ENCODE results near the gene FBXO10.

The FBXO10 gene

DNA sequence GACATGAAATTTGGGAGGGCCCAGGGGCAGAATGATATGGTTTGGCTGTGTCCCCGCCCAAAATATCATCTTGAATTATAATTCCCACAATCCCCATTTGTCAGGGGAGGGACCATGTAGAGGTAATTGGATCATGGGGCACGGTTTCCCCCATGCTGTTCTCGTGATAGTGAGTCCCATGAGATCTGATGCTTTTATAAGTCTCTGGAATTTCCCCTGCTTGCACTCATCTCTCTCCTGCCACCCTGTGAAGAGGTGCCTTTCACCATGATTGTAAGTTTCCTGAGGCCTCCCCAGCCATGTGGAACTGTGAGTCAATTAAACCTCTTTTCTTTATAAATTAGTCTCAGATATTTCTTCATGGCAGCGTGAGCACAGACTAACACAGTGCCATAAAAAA lies 11.3 kb downstream of the FBXO10 start:
- Histone ChIP-seq H3K27me3 (ENCODE audit: control insufficient read depth in 1 of 2, insufficient read depth in 2 of 2, low read length in 2 of 2) (no peaks in the 10 kb centered on the region), H3K4me1 (ENCODE audit: control insufficient read depth, insufficient read depth, low read length) (peaks cover 2% of the 10 kb centered on the region), H3K36me3 (ENCODE audit: control insufficient read depth in 2 of 2, insufficient read depth in 2 of 2, low read length in 2 of 2) (no peaks in the 10 kb centered on the region), H3K9ac (ENCODE audit: low read length in 2 of 2) (no peak overlapping the region), H3K9me3 (ENCODE audit: control insufficient read depth in 2 of 2, low read length in 2 of 2) (no peaks in the 10 kb centered on the region), H3K27ac (ENCODE audit: low read length) (no peak overlapping the region), H3K4me3 (ENCODE audit: low read length in 2 of 2) (no peak overlapping the region)

DNA sequence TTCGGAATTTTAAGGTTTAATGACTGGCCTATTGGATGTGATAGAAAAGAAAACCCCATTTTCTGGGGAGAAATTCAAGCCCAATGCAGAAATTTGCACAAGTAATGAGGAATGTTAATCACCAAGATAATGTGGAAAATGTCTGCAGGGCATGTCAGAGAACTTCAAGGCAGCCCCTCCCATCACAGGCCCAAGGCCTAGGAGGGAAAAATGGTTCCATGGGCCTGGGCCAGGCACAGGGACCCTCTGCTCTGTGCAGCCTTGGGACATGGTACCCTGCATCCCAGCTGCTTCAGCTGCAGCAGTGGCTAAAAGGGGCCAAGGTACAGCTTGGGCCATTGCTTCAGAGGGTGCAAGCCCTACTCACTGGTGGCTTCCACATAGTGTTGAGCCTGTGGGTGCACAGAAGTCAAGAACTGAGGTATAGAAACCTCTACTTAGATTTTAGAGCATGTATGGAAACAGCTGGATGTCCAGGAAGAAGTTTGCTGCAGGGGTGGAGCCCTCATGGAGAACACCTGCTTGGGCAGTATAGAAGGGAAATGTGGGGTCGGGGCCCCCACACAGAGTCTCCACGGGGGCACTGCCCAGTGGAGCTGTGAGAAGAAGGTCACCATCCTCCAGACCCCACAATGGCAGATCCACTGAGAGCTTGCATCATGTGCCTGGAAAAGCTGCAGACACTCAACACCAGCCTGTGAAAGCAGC lies 12.2 kb downstream of the FBXO10 start:
- Histone ChIP-seq H3K27ac (ENCODE audit: low read length) (no peak overlapping the region), H3K9me3 (ENCODE audit: control insufficient read depth in 2 of 2, low read length in 2 of 2) (no peaks in the 10 kb centered on the region), H3K4me1 (ENCODE audit: control insufficient read depth, insufficient read depth, low read length) (peaks cover 2% of the 10 kb centered on the region), H3K36me3 (ENCODE audit: control insufficient read depth in 2 of 2, insufficient read depth in 2 of 2, low read length in 2 of 2) (peaks cover 0 to 3% of the 10 kb centered on the region in 2 donors), H3K9ac (ENCODE audit: low read length in 2 of 2) (no peak overlapping the region), H3K4me3 (ENCODE audit: low read length in 2 of 2) (no peak overlapping the region), H3K27me3 (ENCODE audit: control insufficient read depth in 1 of 2, insufficient read depth in 2 of 2, low read length in 2 of 2) (no peaks in the 10 kb centered on the region)

DNA sequence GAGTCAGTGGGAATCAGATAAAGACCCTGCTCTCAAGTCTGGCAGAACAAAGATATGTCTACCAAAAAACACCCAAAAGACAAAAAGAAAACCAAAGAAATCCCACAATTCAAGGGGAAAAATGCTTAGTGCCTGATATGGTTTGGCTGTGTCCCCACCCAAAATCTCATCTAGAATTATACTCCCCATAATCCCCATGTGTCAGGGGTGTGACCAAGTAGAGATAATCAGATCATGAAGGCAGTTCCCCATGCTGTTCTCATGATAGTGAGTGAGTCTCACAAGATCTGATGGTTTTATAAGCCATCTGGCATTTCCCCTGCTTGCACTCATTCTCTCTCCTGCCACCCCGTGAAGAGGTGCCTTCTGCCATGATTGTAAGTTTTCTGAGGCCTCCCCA lies 13.4 kb downstream of the FBXO10 start:
- Histone ChIP-seq H3K9ac (ENCODE audit: low read length in 2 of 2) (no peak overlapping the region), H3K4me1 (ENCODE audit: control insufficient read depth, insufficient read depth, low read length) (peaks cover 2% of the 10 kb centered on the region), H3K27ac (ENCODE audit: low read length) (no peak overlapping the region), H3K27me3 (ENCODE audit: control insufficient read depth in 1 of 2, insufficient read depth in 2 of 2, low read length in 2 of 2) (no peaks in the 10 kb centered on the region), H3K4me3 (ENCODE audit: low read length in 2 of 2) (no peak overlapping the region), H3K36me3 (ENCODE audit: control insufficient read depth in 2 of 2, insufficient read depth in 2 of 2, low read length in 2 of 2) (peaks cover 0 to 3% of the 10 kb centered on the region in 2 donors), H3K9me3 (ENCODE audit: control insufficient read depth in 2 of 2, low read length in 2 of 2) (no peaks in the 10 kb centered on the region)

DNA sequence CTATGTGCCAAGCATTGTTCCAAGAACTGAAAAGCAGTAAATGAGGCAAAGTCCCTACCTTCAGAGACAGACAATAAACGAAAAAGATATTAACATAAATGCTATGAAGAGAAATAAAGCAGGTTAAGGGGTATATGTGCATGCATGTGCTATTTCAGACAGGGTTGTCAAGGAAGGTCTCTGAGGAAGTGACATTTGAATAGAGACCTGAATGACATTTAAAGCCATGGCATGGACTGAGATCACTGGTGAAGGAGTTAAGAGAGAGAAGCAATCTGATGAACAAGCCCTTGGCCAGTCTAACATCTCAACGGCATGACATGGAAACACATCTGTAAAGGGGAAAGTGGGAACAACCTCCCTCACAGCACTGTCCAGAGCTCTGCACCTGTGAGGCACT lies 14.5 kb downstream of the FBXO10 start:
- Histone ChIP-seq H3K36me3 (ENCODE audit: control insufficient read depth in 2 of 2, insufficient read depth in 2 of 2, low read length in 2 of 2) (peaks cover 0 to 3% of the 10 kb centered on the region in 2 donors), H3K27me3 (ENCODE audit: control insufficient read depth in 1 of 2, insufficient read depth in 2 of 2, low read length in 2 of 2) (no peaks in the 10 kb centered on the region), H3K9ac (ENCODE audit: low read length in 2 of 2) (no peak overlapping the region), H3K9me3 (ENCODE audit: control insufficient read depth in 2 of 2, low read length in 2 of 2) (no peaks in the 10 kb centered on the region), H3K27ac (ENCODE audit: low read length) (no peak overlapping the region), H3K4me1 (ENCODE audit: control insufficient read depth, insufficient read depth, low read length) (peaks cover 2% of the 10 kb centered on the region), H3K4me3 (ENCODE audit: low read length in 2 of 2) (no peak overlapping the region)

DNA sequence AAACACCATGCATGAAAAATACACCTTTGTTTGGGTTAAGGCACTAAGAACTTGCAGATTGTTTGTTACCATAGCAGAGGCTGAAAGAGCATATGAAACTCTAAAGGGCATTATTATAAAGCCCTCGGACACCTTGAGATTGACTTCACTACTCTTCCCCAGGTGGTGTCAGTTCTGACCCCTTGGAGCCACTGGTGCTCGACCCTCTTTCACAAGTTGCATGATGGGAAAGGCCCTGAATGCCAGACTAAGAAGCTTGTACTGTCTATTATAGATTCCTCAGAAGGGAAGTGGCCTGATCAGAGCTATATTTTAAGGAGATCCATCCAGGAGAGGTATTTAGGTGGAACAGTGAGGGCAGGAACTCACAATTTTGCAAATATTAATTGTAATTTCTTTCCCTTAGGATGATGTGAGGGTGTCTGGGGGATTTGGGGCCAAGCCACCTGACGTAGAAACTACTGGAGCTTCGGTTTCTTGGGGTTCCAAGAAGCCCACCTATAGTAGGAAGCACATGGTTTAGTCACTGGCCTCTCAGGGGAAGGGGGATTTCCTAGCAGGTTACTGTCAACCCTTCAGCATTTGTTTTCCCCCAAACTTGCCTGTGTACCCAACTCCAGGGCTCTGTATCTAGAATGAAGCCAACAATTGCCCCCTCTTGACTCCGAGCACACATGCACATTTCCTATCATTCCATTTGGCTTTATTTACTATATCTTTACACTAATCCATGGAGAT lies 16.2 kb downstream of the FBXO10 start:
- Histone ChIP-seq H3K36me3 (ENCODE audit: control insufficient read depth in 2 of 2, insufficient read depth in 2 of 2, low read length in 2 of 2) (peaks cover 0 to 3% of the 10 kb centered on the region in 2 donors), H3K27ac (ENCODE audit: low read length) (no peak overlapping the region), H3K4me3 (ENCODE audit: low read length in 2 of 2) (no peak overlapping the region), H3K27me3 (ENCODE audit: control insufficient read depth in 1 of 2, insufficient read depth in 2 of 2, low read length in 2 of 2) (no peaks in the 10 kb centered on the region), H3K9me3 (ENCODE audit: control insufficient read depth in 2 of 2, low read length in 2 of 2) (no peaks in the 10 kb centered on the region), H3K4me1 (ENCODE audit: control insufficient read depth, insufficient read depth, low read length) (no peaks in the 10 kb centered on the region), H3K9ac (ENCODE audit: low read length in 2 of 2) (no peak overlapping the region)

DNA sequence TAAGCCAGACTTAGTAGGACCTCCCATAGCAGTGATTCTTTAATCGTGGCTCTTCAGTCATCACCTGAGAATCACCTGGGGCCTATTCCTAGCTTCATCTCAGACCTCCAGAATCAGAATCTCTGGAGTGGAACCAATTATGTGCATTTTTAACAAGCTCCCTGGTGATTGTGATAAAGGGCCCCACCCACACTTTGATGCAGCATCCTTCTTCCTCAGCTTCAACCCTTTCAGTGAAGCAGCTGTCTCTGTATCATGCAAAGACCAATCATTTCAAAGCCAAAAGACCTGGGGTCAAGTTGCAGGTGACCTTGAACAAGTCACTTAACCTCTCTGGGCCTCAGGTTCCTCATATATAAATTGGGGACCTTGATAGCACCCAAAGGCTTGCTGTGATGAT lies 17.1 kb downstream of the FBXO10 start:
- peaks cover 0 to 3% of the 10 kb centered on the region in 2 donors for H3K36me3 ChIP-seq (ENCODE audit: control insufficient read depth in 2 of 2, insufficient read depth in 2 of 2, low read length in 2 of 2)

DNA sequence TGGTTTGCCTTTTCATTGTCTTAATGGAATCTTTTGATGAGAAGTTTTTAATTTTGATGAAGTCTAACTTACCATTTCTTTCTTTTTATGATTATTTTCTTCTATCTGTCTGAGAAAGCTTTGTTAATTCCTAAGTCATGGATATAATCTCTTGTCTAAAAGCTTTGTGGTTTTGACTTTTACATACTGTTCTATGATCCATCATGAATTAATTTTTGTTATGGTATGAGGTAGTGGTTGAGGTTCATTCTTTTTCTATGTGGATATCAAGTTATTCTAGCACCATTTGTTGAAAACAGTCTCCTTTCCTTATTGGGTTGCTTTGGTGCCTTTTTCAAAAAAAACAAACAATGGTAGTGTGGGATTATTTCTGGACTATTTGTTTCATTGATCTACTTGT lies 20.4 kb downstream of the FBXO10 start:
- Histone ChIP-seq H3K27me3 (ENCODE audit: control insufficient read depth in 1 of 2, insufficient read depth in 2 of 2, low read length in 2 of 2) (no peaks in the 10 kb centered on the region), H3K9me3 (ENCODE audit: control insufficient read depth in 2 of 2, low read length in 2 of 2) (no peaks in the 10 kb centered on the region), H3K36me3 (ENCODE audit: control insufficient read depth in 2 of 2, insufficient read depth in 2 of 2, low read length in 2 of 2) (peaks cover 0 to 3% of the 10 kb centered on the region in 2 donors), H3K9ac (ENCODE audit: low read length in 2 of 2) (no peak overlapping the region), H3K4me1 (ENCODE audit: control insufficient read depth, insufficient read depth, low read length) (no peaks in the 10 kb centered on the region), H3K4me3 (ENCODE audit: low read length in 2 of 2) (no peak overlapping the region), H3K27ac (ENCODE audit: low read length) (no peak overlapping the region)

More for the DNA sequence above, 17.1 kb downstream of the FBXO10 start:
- Histone ChIP-seq H3K4me1 (ENCODE audit: control insufficient read depth, insufficient read depth, low read length) (no peaks in the 10 kb centered on the region), H3K4me3 (ENCODE audit: low read length in 2 of 2) (no peak overlapping the region), H3K27ac (ENCODE audit: low read length) (no peak overlapping the region), H3K9me3 (ENCODE audit: control insufficient read depth in 2 of 2, low read length in 2 of 2) (no peaks in the 10 kb centered on the region), H3K9ac (ENCODE audit: low read length in 2 of 2) (no peak overlapping the region), H3K27me3 (ENCODE audit: control insufficient read depth in 1 of 2, insufficient read depth in 2 of 2, low read length in 2 of 2) (no peaks in the 10 kb centered on the region)

DNA sequence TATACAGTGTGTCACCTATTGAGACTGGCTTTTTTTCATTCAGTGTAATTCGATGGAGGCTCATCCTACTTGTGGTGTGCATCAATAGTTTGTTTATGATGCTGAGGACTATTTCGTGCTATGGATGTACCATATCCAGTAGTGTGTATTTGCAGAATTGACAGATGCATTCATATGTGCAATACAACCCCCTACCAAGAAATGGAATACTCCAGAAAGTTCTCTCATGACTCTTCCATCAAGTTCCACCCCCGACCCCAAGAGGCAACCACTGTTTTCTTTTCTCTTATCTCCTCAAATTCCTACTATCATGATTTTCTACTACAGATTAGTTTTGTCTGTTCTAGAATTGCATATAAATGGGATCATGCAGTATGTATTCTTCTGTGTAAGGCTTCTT lies 21.9 kb downstream of the FBXO10 start:
- H3K9me3 ChIP-seq (ENCODE audit: control insufficient read depth in 2 of 2, low read length in 2 of 2), result no peaks in the 10 kb centered on the region
- H3K9ac ChIP-seq (ENCODE audit: low read length in 2 of 2), result no peak overlapping the region
- no peaks in the 10 kb centered on the region for H3K27me3 ChIP-seq (ENCODE audit: control insufficient read depth in 1 of 2, insufficient read depth in 2 of 2, low read length in 2 of 2)
- no peaks in the 10 kb centered on the region for H3K4me1 ChIP-seq (ENCODE audit: control insufficient read depth, insufficient read depth, low read length)
- H3K27ac ChIP-seq (ENCODE audit: low read length), result no peak overlapping the region
- no peaks in the 10 kb centered on the region for H3K36me3 ChIP-seq (ENCODE audit: control insufficient read depth in 2 of 2, insufficient read depth in 2 of 2, low read length in 2 of 2)
- no peak overlapping the region for H3K4me3 ChIP-seq (ENCODE audit: low read length in 2 of 2)

DNA sequence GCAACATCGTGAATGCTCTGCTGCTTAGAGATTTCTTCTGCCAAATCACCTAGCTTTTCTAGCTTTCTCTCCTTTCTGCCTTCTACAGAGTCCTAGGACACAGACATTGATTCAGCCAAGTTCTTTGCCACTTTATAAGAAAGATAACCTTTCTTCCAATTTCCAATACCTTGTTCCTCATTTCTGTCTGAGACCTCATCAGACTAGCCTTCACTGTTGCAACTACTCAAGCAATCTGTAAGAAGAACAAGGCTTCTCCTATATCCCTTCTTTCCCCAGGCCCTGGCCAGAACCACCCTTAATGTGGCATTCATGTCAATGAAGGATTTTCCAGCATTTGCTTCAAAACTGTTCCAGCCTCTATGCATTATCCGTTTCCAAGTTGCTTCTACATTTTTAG lies 24.3 kb downstream of the FBXO10 start:
- no peak overlapping the region for H3K4me3 ChIP-seq (ENCODE audit: low read length in 2 of 2)
- no peaks in the 10 kb centered on the region for H3K4me1 ChIP-seq (ENCODE audit: control insufficient read depth, insufficient read depth, low read length)
- no peak overlapping the region for H3K27ac ChIP-seq (ENCODE audit: low read length)
- no peaks in the 10 kb centered on the region for H3K36me3 ChIP-seq (ENCODE audit: control insufficient read depth in 2 of 2, insufficient read depth in 2 of 2, low read length in 2 of 2)
- no peak overlapping the region for H3K9ac ChIP-seq (ENCODE audit: low read length in 2 of 2)
- H3K9me3 ChIP-seq (ENCODE audit: control insufficient read depth in 2 of 2, low read length in 2 of 2), result no peaks in the 10 kb centered on the region
- no peaks in the 10 kb centered on the region for H3K27me3 ChIP-seq (ENCODE audit: control insufficient read depth in 1 of 2, insufficient read depth in 2 of 2, low read length in 2 of 2)

DNA sequence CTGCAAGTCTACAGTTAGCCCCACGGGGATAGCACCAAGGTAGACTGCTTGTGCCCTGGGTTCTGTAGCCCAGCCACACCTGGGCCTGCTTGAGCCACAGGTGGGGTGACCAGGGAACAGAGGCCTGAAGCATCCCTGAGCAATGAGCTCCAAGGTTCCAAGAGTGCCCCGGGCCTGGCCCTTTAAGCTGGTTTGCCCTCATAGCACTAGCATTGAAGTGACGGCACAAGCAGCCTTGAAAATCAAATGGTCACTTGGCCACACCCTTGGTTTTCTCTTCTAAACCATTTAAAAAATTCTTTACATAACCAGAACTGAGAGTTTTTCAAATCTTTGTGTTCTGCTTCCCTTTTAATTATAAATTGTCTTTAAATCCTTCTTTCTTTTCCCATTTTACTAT lies 24.7 kb downstream of the FBXO10 start:
- Histone ChIP-seq H3K4me1 (ENCODE audit: control insufficient read depth, insufficient read depth, low read length) (no peaks in the 10 kb centered on the region), H3K27me3 (ENCODE audit: control insufficient read depth in 1 of 2, insufficient read depth in 2 of 2, low read length in 2 of 2) (no peaks in the 10 kb centered on the region), H3K9me3 (ENCODE audit: control insufficient read depth in 2 of 2, low read length in 2 of 2) (no peaks in the 10 kb centered on the region), H3K9ac (ENCODE audit: low read length in 2 of 2) (no peak overlapping the region), H3K4me3 (ENCODE audit: low read length in 2 of 2) (no peak overlapping the region), H3K36me3 (ENCODE audit: control insufficient read depth in 2 of 2, insufficient read depth in 2 of 2, low read length in 2 of 2) (no peaks in the 10 kb centered on the region), H3K27ac (ENCODE audit: low read length) (no peak overlapping the region)

DNA sequence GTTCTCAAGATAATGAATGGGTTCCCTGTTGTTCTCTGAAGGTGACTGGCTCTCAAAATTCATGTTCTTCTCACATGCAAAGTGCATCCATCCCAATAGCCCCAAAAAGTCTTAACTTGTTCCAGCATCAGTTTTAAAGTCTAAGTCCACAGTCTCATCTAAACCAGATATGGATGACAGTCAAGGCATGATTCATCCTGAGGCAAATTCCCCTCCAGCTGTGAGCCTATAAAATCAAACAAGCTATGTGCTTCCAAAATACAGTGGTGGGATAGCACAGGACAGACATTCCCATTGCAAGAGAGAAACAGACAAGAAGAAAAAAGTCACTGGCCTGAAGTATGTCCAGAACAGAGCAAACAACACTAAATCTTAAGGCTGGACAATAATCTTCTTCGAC lies 25.4 kb downstream of the FBXO10 start:
- Histone ChIP-seq H3K27ac (ENCODE audit: low read length) (no peak overlapping the region), H3K4me3 (ENCODE audit: low read length in 2 of 2) (no peak overlapping the region), H3K9me3 (ENCODE audit: control insufficient read depth in 2 of 2, low read length in 2 of 2) (no peaks in the 10 kb centered on the region), H3K4me1 (ENCODE audit: control insufficient read depth, insufficient read depth, low read length) (no peaks in the 10 kb centered on the region), H3K9ac (ENCODE audit: low read length in 2 of 2) (no peak overlapping the region), H3K36me3 (ENCODE audit: control insufficient read depth in 2 of 2, insufficient read depth in 2 of 2, low read length in 2 of 2) (no peaks in the 10 kb centered on the region), H3K27me3 (ENCODE audit: control insufficient read depth in 1 of 2, insufficient read depth in 2 of 2, low read length in 2 of 2) (no peaks in the 10 kb centered on the region)

All from stomach smooth muscle (tissue), 2 donors.